ENCODE measurements around the gene CACNA1I.

Gene CACNA1I

GRCh38 chr22:39535831-39536449 lies 34.6 kb upstream of the CACNA1I start:
- no peak for DNase-seq (ENCODE audit: low spot score)

GRCh38 chr22:39536711-39537110 lies 33.8 kb upstream of the CACNA1I start:
- no peak for DNase-seq (ENCODE audit: low spot score)

DNA sequence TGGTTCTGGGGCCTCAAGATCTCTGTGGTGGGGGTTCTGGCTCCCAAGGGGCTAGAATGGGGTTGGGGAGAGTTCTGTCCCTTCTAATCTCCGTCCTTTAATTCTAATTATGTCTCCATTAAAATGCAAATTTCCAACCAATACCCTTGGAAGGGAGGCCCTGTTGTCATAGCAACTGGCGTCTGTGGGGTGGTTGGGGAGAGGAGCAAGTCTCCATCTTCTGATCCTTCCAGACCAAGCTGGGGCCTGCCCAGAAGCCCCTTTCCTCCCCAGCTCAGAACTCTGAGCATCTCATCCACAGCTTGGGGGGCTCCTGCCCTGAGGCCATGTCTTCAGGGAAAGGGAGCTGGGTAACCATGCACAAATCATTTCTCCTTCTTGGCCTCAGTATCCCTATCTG lies 32.6 kb upstream of the CACNA1I start:
- no peak for DNase-seq (ENCODE audit: low spot score)

GRCh38 chr22:39543095-39543494 lies 27.5 kb upstream of the CACNA1I start:
- no peak for DNase-seq (ENCODE audit: low spot score)

DNA sequence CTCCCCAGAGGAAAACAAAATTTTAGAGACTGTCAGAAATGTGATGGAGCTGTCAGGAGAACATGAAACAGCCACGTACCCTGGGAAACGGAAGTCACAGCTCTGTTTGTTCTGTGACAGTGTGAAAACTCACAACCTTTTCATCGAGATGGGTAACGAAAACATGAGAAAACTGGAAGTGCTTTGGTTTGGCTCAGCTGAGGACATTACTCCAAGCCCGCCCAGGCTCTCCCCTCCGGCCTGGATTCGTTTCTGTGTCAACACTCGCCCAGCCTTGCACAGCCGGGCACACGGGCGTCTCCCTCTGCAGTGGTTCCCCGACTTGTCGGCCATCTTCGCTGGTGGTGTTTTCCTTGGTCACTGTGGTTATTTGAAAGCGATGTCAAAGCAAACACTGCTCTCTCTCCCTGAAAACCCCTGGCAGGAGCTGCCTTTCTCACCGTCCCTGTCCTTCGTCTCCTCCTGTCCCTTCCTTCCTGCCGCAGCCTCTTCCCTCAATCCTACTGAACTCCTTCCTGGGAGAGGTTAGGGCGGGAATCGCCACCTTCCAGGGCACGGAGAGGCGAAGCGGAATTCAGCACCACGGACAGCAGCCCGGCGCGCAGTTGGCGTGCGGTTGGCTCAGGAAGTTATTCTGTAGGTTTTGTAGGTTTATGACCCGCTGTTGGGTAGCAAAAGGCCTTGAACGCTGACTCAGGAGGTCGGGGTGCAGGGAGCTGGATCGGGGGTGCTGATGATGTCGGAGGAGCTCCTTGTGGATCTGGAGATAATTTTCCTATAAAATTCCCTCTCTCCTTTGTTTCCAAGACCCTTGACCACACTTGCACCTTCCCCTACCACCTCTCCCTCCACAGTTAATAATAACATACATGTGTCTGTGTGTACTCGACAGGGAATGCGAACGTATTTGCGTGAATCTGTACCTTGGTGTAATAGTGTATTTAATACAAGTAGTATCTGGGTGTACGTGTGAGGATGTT lies 24.9 kb upstream of the CACNA1I start:
- DNase-seq (ENCODE audit: low spot score): no peak

GRCh38 chr22:39546889-39547586 lies 23.5 kb upstream of the CACNA1I start:
- DNase-seq (ENCODE audit: low spot score): peak; percentile 38

DNA sequence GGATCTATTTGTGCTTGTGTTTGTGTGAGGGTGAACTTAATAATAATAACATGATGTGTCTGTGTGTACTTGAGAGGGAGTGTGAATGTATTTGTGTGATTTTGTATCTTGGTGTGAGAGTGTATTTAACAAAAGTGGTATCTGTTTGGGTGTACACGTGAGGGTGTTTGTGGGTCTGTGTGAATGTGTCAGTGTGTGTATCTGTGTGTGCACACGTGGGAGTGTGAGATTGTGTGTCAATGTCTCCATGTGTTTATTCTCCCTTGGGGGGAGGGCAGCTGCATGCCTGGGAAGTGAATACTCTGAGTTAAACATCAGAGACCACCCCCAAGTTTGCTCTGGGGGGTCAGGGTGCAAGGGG lies 23.0 kb upstream of the CACNA1I start:
- no peak for DNase-seq (ENCODE audit: low spot score)

DNA sequence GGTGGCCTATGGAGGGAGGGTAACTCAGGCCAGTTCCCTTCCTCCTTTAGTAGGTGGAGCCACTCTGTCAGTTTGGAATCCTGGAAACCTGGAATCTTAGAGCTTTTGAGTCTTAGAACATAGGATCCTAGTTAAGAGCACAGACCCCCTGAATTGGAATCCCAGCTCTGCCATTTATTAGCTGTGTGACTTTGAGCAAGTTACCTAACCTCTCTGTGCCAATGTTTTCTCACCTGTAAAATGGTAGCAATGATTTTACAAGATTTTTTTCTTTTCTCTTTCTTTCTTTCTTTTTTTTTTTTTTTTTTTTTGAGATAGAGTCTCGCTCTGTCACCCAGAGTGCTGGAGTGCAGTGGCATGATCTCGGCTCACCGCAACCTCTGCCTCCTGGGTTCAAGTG lies 17.1 kb upstream of the CACNA1I start:
- DNase-seq (ENCODE audit: low spot score): no peak

DNA sequence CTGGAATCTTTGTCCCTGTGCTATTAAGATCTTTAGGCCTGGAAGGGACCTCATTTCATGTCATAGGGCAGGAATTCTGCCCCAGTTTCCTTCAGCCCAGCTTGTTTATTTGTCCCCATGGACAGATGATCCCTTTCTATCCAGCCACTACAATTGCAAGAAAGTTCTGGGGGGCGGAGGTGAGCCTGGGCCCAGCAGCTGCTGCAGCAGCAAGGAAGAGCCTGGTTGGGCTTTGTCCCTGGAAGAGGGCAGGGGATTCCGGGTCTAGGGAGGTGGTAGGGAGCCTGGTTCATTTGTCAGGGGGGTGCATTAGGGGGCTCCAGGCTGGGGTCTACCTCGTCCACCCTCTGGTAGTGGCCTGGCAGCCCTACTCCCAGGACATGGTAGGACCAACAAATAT lies 16.4 kb upstream of the CACNA1I start:
- DNase-seq (ENCODE audit: low spot score): no peak

- no peak for DNase-seq (ENCODE audit: low spot score)
These were observed 13.3 kb upstream of the CACNA1I start for GRCh38 chr22:39556970-39557841.

DNA sequence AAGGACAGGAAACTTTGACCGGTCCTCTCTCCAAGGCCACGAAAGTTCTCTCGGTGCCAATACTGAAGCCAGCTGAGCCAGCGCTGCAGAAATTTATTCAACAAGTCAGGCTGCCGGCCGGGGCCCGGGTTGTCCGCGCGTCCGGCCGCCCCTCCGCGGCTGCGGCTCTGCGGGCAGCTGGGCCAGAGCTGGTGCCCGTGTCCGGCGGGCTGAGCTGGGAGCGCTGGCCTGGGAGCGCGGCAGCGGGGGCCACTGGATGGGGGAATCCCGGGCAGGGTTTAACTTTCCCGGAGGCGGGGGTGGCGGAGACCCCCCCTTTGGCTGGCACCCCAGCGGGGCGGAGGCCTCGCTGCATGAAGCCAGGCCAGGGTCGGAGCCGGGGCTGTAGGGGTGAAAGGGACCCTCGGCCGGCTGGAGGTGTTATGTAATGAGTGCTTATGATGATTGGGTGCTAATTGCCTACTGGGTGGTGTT lies 12.3 kb upstream of the CACNA1I start:
- DNase-seq (ENCODE audit: low spot score): no peak

GRCh38 chr22:39558950-39559349 lies 11.6 kb upstream of the CACNA1I start:
- no peak for DNase-seq (ENCODE audit: low spot score)

DNA sequence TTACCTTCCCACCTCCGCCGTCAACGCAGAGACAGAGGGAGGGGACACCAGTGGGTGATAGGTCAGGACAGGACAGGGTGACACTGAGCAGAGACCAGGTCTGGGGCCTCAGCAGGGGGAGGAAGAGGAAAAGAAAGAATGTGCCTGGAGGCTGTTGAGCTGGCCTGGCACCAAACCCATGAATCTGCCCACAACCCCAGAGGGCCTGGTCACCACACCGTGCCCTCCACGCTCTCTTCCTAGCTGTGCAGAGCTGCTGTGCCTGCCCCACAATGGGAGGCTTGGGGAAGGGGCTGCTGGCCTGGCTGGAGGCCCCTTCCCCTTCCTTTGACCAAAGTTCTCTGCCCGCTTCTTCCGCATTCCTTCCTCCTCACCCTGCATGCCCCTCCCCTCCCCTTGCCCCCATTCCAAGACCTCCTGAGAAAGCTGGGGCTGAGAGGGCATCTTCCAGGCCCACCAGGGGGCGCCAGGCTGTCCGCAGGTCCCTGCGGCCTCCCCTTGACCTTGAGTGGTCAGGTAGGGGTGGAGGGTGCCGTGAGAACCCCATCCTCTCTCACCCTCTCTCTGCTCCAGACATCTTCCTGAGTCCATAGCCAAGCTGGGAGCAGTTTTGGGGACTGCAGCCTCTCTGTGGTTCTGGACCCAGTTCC lies 11.0 kb upstream of the CACNA1I start:
- DNase-seq (ENCODE audit: low spot score): no peak

DNA sequence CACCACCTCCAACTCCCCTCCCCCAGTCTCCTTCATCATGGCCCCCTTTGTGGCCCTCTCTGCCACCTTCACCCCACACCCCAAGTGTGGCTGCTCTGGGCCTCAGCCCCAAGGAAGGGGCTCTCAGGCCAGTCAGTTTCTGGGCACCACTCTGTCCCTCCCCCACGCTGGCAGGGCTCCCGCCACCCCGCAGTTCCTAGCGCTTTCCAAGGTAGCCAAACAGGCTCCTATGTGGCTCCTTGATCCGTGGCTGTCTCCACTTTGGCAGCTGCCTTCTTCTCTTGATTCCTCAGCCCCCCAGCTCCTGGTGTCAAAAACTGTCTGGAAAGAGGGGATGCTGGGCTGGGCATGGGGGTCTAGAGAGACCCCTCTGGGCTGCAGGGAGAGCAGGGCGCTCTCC lies 10.4 kb upstream of the CACNA1I start:
- no peak for DNase-seq (ENCODE audit: low spot score)

DNA sequence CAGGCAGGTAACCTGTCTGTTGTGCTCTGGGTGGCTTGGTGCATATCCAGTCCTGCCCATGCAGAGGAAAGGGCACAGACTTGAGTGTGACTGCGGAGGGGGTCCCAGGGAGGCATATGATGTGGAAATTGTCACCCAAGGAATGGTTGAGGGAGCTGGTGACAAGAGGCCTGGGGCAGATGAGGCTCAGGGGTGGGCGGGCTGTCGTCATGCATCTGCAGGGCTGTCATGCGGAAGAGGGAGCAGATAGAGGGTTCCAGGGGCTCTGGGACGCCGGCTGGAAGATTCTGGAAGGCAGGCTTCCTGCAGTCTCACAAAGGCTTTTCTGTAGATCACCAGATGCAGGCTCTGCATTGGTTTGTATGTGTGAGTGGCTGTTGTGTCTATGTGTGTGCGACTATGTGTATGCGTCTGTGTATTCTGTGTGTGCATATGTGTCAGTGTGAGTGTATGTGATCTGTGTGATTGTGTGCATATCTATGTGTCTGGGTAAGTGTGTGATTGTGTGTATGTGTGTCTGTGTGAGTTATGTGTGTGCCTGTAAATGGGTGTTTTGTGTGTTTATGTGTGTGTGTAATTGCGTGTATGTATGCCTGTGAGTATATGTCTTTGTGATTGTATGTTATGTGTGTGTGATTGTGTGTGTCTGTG lies 7.6 kb upstream of the CACNA1I start:
- no peak for DNase-seq (ENCODE audit: low spot score)

- DNase-seq (ENCODE audit: low spot score): no peak
These were observed 6.8 kb upstream of the CACNA1I start for GRCh38 chr22:39563571-39564428.

GRCh38 chr22:39565414-39565944 lies 5.1 kb upstream of the CACNA1I start:
- no peak for DNase-seq (ENCODE audit: low spot score)

- no peak for DNase-seq (ENCODE audit: low spot score)
These were observed 3.2 kb upstream of the CACNA1I start for GRCh38 chr22:39567135-39567946.
